ENCODE measurements around the gene PWWP2A. TPM values are rescaled to one million over a fixed set of nuclear protein-coding genes. Genes with fewer than 3 reads are reported as not detected.

PWWP2A gene
- total and polyA plus RNA-seq, 2 of the 8 experiments (the other 6 are each of a cell fraction or from before 2014, with no cell fraction given), result 18.5 to 63.0 TPM

DNA sequence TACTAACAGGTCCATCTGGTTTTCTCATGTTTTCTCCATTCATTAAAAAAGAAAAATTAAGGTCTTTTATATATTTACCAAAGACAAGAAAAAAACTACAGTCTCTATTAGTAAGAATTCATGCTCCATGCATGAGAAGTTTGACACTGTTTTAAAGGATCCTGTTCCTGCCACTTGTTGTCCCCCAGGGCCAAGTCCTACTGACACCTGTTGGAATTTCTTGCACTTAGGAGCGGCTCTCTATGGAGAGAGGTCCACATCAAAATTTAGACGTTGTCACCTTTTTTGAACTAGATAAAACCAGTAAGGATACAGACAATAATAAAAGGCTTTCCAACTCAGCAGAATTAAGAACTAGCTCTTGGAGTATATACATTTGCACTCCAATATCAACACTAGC, 42.3 kb downstream of the PWWP2A start:
- ChIA-PET CTCF (ENCODE audit: partially characterized antibody) (interaction anchor here (1.6 kb wide), 2 partner anchors 54 to 55 kb away, joined by 3 to 7 read pairs; no protein-coding TSS in a partner anchor), POLR2A (ENCODE audit: partially characterized antibody) (interaction anchor here (0.6 kb wide), 1 partner anchor 23 kb away, joined by 3 read pairs; no protein-coding TSS in a partner anchor)
- H4K20me1 ChIP-seq (replicated peaks in 1 of 2; ENCODE audit: control insufficient read depth in 1 of 2, insufficient read depth in 2 of 2, low read length in 2 of 2), result no peaks in the 10 kb centered on the region
- no peak overlapping the region for H2BK12ac ChIP-seq (ENCODE audit: low read depth, low read length)
- no peak overlapping the region for H3K23ac ChIP-seq (ENCODE audit: insufficient read length)
- WGBS, 2 experiments (ENCODE audit: extremely low coverage in 1 of 2, insufficient coverage in 1 of 2, insufficient read length in 1 of 2, insufficient replicate concordance in 2 of 2, low coverage in 1 of 2, low lambda C conversion rate in 2 of 2, missing lambda C conversion rate in 1 of 2), result 98% methylated on average over 2 of the region's 2 CpGs; no CpG with 5 or more reads in 1 of the 2 experiments
- no peak overlapping the region for H3K4ac ChIP-seq (replicated peaks; ENCODE audit: insufficient read length, low read depth, low read length)
- H3K27ac ChIP-seq (ENCODE audit: low read depth, low read length), result no peak overlapping the region
- H3K56ac ChIP-seq (replicated peaks; ENCODE audit: insufficient read length, low read depth, low read length), result no peak overlapping the region
- H2BK120ac ChIP-seq (replicated peaks; ENCODE audit: low read depth, low read length), result no peak overlapping the region
- no peak overlapping the region for H2AFZ ChIP-seq (ENCODE audit: low read length)
- H4K5ac ChIP-seq (ENCODE audit: insufficient read length, low read depth, low read length), result no peak overlapping the region
- H3K4me1 ChIP-seq (replicated peaks in 1 of 4; ENCODE audit: control insufficient read depth in 3 of 4, insufficient read depth in 4 of 4, low read length in 3 of 4), result peaks cover 0 to 2% (median 0%) of the 10 kb centered on the region in 4 experiments; a peak in 2 of 7 replicates
- H3K79me2 ChIP-seq (ENCODE audit: control insufficient read depth in 1 of 2, insufficient read depth in 2 of 2, low read length in 2 of 2), result no peaks in the 10 kb centered on the region
- H3K23me2 ChIP-seq (ENCODE audit: low read depth, low read length), result no peaks in the 10 kb centered on the region
- H2AK5ac ChIP-seq (ENCODE audit: low read depth, low read length), result no peak overlapping the region
- no peak overlapping the region for H2BK5ac ChIP-seq (ENCODE audit: low read depth, low read length)
- FAIRE-seq (no peak), DNase-seq (ENCODE audit: low read depth in 1 of 2, low spot score in 2 of 2) (no peak)
- H2BK15ac ChIP-seq (ENCODE audit: low read length), result no peak overlapping the region
- H3K14ac ChIP-seq (ENCODE audit: insufficient read length), result no peak overlapping the region
- H3K9me3 ChIP-seq (ENCODE audit: insufficient read depth in 2 of 2, low read depth in 1 of 2, low read length in 1 of 2), result no peaks in the 10 kb centered on the region
- H4K91ac ChIP-seq (replicated peaks; ENCODE audit: insufficient read length, low read length), result no peak overlapping the region
- H3K4me3 ChIP-seq (ENCODE audit: extremely low read depth in 1 of 4, insufficient read depth in 2 of 4, low read depth in 3 of 4, low read length in 4 of 4), result no peak overlapping the region
- no peak overlapping the region for H3K4me2 ChIP-seq (ENCODE audit: insufficient read depth in 1 of 2, low read depth in 2 of 2, low read length in 2 of 2)
- no peak overlapping the region for H4K8ac ChIP-seq (ENCODE audit: extremely low read depth, insufficient read depth, low read length)
- H3K18ac ChIP-seq (ENCODE audit: extremely low read depth, low read length), result no peak overlapping the region
- H3K9ac ChIP-seq (replicated peaks in 1 of 4; ENCODE audit: extremely low read depth in 1 of 4, low read depth in 3 of 4, low read length in 3 of 4), result no peak overlapping the region
- H3K79me1 ChIP-seq (ENCODE audit: low read depth, low read length), result no peaks in the 10 kb centered on the region
- no peaks in the 10 kb centered on the region for H3K27me3 ChIP-seq (replicated peaks in 1 of 4; ENCODE audit: control insufficient read depth in 3 of 4, extremely low read depth in 1 of 4, insufficient read depth in 3 of 4, low read length in 3 of 4)
- no peak overlapping the region for H2BK20ac ChIP-seq (ENCODE audit: low read length)
- H3K36me3 ChIP-seq (ENCODE audit: control insufficient read depth in 2 of 4, insufficient read depth in 4 of 4, low read length in 3 of 4), result peaks cover 0 to 18% (median 10%) of the 10 kb centered on the region in 4 experiments; a peak in 5 of 8 replicates
- TF ChIP-seq ZNF274 (IDR thresholded peaks at IDR 0.05; ENCODE audit: borderline replicate concordance, extremely low read depth, low read length), result no peak
- TF ChIP-seq GABPA (IDR thresholded peaks at IDR 0.05; ENCODE audit: borderline replicate concordance, insufficient read depth, low read length), result no peak
- no peak for TF ChIP-seq RBBP5 (IDR thresholded peaks at IDR 0.05; ENCODE audit: borderline replicate concordance, low read depth, low read length)
- TF ChIP-seq CHD1 (IDR thresholded peaks at IDR 0.05; ENCODE audit: low read depth, low read length), result no peak
- TF ChIP-seq BRCA1 (IDR thresholded peaks at IDR 0.05; ENCODE audit: low read depth, low read length), result no peak
- TF ChIP-seq TBP (IDR thresholded peaks at IDR 0.05; ENCODE audit: low read depth, low read length), result no peak
- TF ChIP-seq SP2 (IDR thresholded peaks at IDR 0.05; ENCODE audit: low read length), result no peak
- TF ChIP-seq RXRA (IDR thresholded peaks at IDR 0.05; ENCODE audit: insufficient read depth, low read depth, low read length), result no peak
- TF ChIP-seq JUN (IDR thresholded peaks at IDR 0.05; ENCODE audit: low read depth, low read length), result no peak
- no peak for TF ChIP-seq KDM5A (IDR thresholded peaks at IDR 0.05; ENCODE audit: low read length)
- no peak for TF ChIP-seq CREB1 (IDR thresholded peaks at IDR 0.05)
- no peak for TF ChIP-seq EGR1 (IDR thresholded peaks at IDR 0.05; ENCODE audit: borderline replicate concordance, low read depth, low read length)
- no peak for TF ChIP-seq GTF2F1 (IDR thresholded peaks at IDR 0.05; ENCODE audit: borderline replicate concordance, low read depth, low read length)
- TF ChIP-seq PHF8 (conservative IDR thresholded peaks at IDR 0.05; ENCODE audit: low read depth, low read length), result no peak
- TF ChIP-seq CTBP2 (IDR thresholded peaks at IDR 0.05; ENCODE audit: borderline replicate concordance, insufficient read depth, insufficient read length, low read length), result no peak
